ENCODE data around the gene GLI2. TPM values are rescaled to one million over a fixed set of nuclear protein-coding genes. Genes with fewer than 3 reads are reported as not detected.

The GLI2 gene
- polyA plus RNA-seq, 1 experiment = 8.1 TPM

DNA sequence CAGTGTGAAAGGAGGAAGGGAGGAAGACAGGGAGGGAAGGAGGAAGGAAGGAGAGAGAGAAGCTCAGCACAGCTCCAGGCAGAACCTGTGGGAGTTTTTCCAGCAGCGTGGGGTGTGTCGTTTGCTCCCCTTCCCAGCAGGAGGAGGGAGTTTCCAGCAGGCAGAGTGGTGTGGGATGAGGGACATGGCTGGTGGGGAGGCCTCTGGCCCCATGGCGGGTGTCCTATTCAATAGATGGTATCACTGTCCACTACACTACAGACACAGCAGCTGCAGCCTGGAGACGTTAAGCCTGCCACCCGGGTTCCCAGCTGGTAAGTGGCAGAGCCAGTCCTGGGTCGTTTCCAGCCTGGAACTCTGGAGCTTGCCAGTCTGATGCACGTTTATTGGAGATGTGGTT, 44.7 kb downstream of the GLI2 start:
- Histone ChIP-seq H3K4me3 (ENCODE audit: low read depth, low read length) (no peak overlapping the region), H3K27me3 (ENCODE audit: control insufficient read depth, insufficient read depth, low read length) (no peaks in the 10 kb centered on the region), H3K36me3 (ENCODE audit: control insufficient read depth, insufficient read depth, low read length) (0 out of 2 replicates have a peak, but pooled peaks cover 2% of the 10 kb centered on the region)
- POLR2A ChIA-PET = no interaction called here
- CTCF ChIA-PET = interaction anchor here (0.6 to 1.2 kb wide), 11 partner anchors 9 to 500 kb away, joined by 3 to 5 read pairs (median 4); no protein-coding TSS in a partner anchor
- no peak for TF ChIP-seq CTCF (IDR thresholded peaks at IDR 0.05; ENCODE audit: insufficient read depth, low read depth, low read length)
- no peak for DNase-seq (ENCODE audit: low read depth)

DNA sequence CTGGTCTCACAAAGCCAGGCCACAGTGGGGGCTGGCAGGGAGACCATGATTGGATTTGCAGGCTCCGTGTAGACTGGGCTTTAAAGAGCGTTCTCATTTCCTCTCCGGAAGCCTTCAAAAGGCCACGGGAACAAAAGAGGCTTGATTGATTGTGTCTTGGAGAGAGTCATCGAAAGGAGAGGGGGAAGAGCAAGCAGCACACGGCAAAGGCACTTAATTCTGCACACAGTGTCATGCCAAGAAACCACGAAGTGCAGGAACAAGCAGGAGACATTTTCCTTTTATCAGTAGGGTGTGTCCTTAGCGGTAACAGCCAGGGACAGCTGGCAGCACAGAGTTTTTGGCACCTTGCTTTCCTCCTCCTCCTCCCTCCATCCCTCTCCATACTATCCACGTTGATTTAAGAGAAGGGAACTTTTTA, 47.7 kb downstream of the GLI2 start:
- CTCF ChIA-PET = no interaction called here

GRCh38 chr2:120783969-120784372, 48.3 kb downstream of the GLI2 start:
- Histone ChIP-seq H3K4me3 (ENCODE audit: low read depth, low read length) (no peak overlapping the region), H3K36me3 (ENCODE audit: control insufficient read depth, insufficient read depth, low read length) (peaks cover 4% of the 10 kb centered on the region; the same call in 1 of the 2 replicates), H3K27me3 (ENCODE audit: control insufficient read depth, insufficient read depth, low read length) (no peaks in the 10 kb centered on the region)
- ChIA-PET POLR2A (no interaction called here), CTCF (interaction anchor here (0.5 kb wide), 1 partner anchor 1308 kb away, joined by 3 read pairs; no protein-coding TSS in a partner anchor)
- no peak for TF ChIP-seq CTCF (IDR thresholded peaks at IDR 0.05; ENCODE audit: insufficient read depth, low read depth, low read length)
- DNase-seq (ENCODE audit: low read depth) = no peak

More for the DNA sequence above, 47.7 kb downstream of the GLI2 start:
- Histone ChIP-seq H3K4me3 (ENCODE audit: low read depth, low read length) (no peak overlapping the region), H3K27me3 (ENCODE audit: control insufficient read depth, insufficient read depth, low read length) (no peaks in the 10 kb centered on the region), H3K36me3 (ENCODE audit: control insufficient read depth, insufficient read depth, low read length) (peaks cover 4% of the 10 kb centered on the region; the same call in 1 of the 2 replicates)
- TF ChIP-seq CTCF (IDR thresholded peaks at IDR 0.05; ENCODE audit: insufficient read depth, low read depth, low read length) = no peak
- DNase-seq (ENCODE audit: low read depth) = no peak
- POLR2A ChIA-PET = no interaction called here

Measured in BJ (cell line).